MCF 10A (cell line): ENCODE measurements around the gene LSMEM2. TPM values are rescaled to one million over a fixed set of nuclear protein-coding genes. Genes with fewer than 3 reads are reported as not detected.

Experiments used
- BruUV-seq: library from RNA; stranded (reverse); fragments of 400-500 nt; replicated peaks from 2 replicates; lab custom pipeline; 2021; lab: Mats Ljungman, UMichigan
- CTCF ChIA-PET: fragments of 300-600 bp; sonication (Branson Sonifier 250); formaldehyde crosslinking; extraction: SDS; loops from one replicate; lab custom pipeline; 2021; ENCODE audit warnings: antibody characterized with exemption, inconsistent platforms; lab: Yijun Ruan, JAX
- POLR2A ChIA-PET: fragments of 300-600, 350-650 bp; sonication (Branson Sonifier 250); formaldehyde crosslinking; extraction: SDS; loops from one replicate; lab custom pipeline; 2020; ENCODE audit warnings: antibody characterized with exemption, inconsistent platforms; lab: Yijun Ruan, JAX
- DNase-seq: peaks from one replicate; pipeline ENCODE4 v3.0.0-alpha.2; 2018; ENCODE audit not compliant: unreplicated experiment
- H3K27ac Mint-ChIP-seq: one replicate; pipeline ENCODE4 v1.8.0; 2022; ENCODE audit warnings: mild to moderate bottlenecking, low read depth, mixed read lengths; ENCODE audit not compliant: unreplicated experiment
- H3K27me3 Mint-ChIP-seq: one replicate; pipeline ENCODE4 v1.8.0; 2022; ENCODE audit warnings: mixed read lengths; ENCODE audit not compliant: insufficient read depth, unreplicated experiment
- H3K36me3 Mint-ChIP-seq: one replicate; pipeline ENCODE4 v1.8.0; 2022; ENCODE audit warnings: mild to moderate bottlenecking, moderate library complexity, mixed read lengths; ENCODE audit not compliant: insufficient read depth, unreplicated experiment
- H3K4me1 Mint-ChIP-seq: one replicate; pipeline ENCODE4 v1.8.0; 2022; ENCODE audit warnings: mixed read lengths; ENCODE audit not compliant: insufficient read depth, unreplicated experiment
- H3K4me3 Mint-ChIP-seq: one replicate; pipeline ENCODE4 v1.8.0; 2022; ENCODE audit warnings: mild to moderate bottlenecking, moderate library complexity, mixed read lengths; ENCODE audit not compliant: unreplicated experiment
- H3K9me3 Mint-ChIP-seq: one replicate; pipeline ENCODE4 v1.8.0; 2022; ENCODE audit warnings: mixed read lengths; ENCODE audit not compliant: unreplicated experiment
- CTCF ChIP-seq: fragments of 200-600 bp; IDR thresholded peaks from one replicate; pipeline ENCODE4 v1.8.0; 2022; ENCODE audit warnings: antibody characterized with exemption, mild to moderate bottlenecking; ENCODE audit not compliant: unreplicated experiment
- intact Hi-C: fragments of 100-400 bp; cut with micrococcal nuclease; formaldehyde crosslinking; loops from 2 replicates; pipeline ENCODE4 v1.14.1; 2022
- total RNA-seq: library from RNA; stranded (reverse); gene quantifications from 2 replicates; pipeline ENCODE4 v1.2.3, GENCODE V29; 2022

LSMEM2 gene
- total RNA-seq, 1 experiment from 2014 or later: not detected

DNA sequence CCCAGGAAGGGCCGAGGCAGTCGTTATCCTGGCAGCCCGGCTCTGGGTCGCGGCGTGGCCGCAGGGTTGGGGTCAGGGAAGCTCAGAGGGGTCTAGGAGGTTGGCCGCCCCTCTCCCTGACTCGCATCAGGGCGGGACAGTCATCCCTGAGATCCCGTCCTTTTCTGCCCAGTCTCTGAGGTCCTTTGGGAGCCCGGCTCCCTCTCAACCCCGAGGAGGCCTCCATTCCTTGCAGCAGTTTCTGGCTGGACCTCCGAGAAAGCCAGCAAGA is 43.2 kb downstream of the LSMEM2 start:
- ChIA-PET POLR2A (interaction anchor here (0.6 to 5.0 kb wide), 5 partner anchors 14 to 1670 kb away, joined by 3 to 25 read pairs (median 5); partner anchors contain the start of genes HYAL3, IFRD2 and NAA80), CTCF (interaction anchor here (0.9 to 3.9 kb wide), 4 partner anchors 7 to 56 kb away, joined by 3 to 38 read pairs (median 26); partner anchors contain the start of genes HYAL3, IFRD2 and NAA80)
- Mint-ChIP-seq H3K4me3 (no peak overlapping the region), H3K4me1 (peaks cover 12% of the 10 kb centered on the region), H3K36me3 (no peaks in the 10 kb centered on the region), H3K27me3 (no peaks in the 10 kb centered on the region), H3K9me3 (no peaks in the 10 kb centered on the region), H3K27ac (no peak overlapping the region)
- DNase-seq: no peak
- no peak for TF ChIP-seq CTCF
- intact Hi-C loops: no loop called here
- no TSS peak for BruUV-seq

GRCh38 chr3:50322386-50323091 is 43.7 kb downstream of the LSMEM2 start, which contains the start of gene HYAL2:
Gene HYAL2 (minus strand): TSS chr3:50322745. CDS start chr3:50320489, 2,256 bp downstream.
- ChIA-PET CTCF (interaction anchor here (0.7 to 3.9 kb wide), 9 partner anchors 8 to 56 kb away, joined by 3 to 38 read pairs (median 10); partner anchors contain the start of genes HYAL1, HYAL3, IFRD2 and NAA80), POLR2A (interaction anchor here (1.8 to 5.0 kb wide), 2 partner anchors 15 to 30 kb away, joined by 4 to 22 read pairs; partner anchors contain the start of gene IFRD2)
- Mint-ChIP-seq H3K4me3 (peak within 1 kb of the TSS; percentile 80), H3K27me3 (no peaks in the 10 kb centered on the region), H3K36me3 (no peaks in the 10 kb centered on the region), H3K27ac (peak within 1 kb of the TSS; percentile 98), H3K4me1 (peaks cover 7% of the 10 kb centered on the region), H3K9me3 (no peaks in the 10 kb centered on the region)
- no peak for DNase-seq
- intact Hi-C loops: no loop called here
- no TSS peak for BruUV-seq
- TF ChIP-seq CTCF: no peak

DNA sequence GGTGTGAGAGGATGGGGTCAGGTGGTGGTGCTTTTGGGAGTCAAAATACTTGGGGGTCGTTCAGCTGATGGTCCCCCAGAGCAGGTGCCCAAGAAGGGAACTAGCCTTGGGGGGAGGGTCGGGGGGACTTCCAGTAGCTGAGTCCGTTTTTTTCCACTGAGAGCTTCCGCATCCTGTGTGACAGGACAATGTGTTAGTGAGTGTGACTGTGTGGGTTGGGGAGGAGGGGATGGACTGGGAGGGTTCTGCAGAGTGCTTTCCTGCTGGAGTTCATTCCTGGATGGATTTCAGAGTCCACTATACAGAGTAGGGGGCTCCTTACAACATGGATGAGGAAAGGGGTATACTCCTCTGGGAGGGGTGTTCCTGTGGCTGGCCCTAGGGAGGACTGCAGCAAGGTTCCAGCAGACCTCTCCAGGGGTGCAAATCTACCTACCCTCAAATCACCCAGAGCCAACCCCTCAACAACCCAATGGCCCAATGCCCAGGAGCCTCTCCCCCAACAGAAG is 44.3 kb downstream of the LSMEM2 start:
- BruUV-seq: no TSS peak
- POLR2A ChIA-PET: interaction anchor here (1.8 to 5.0 kb wide), 2 partner anchors 14 to 31 kb away, joined by 4 to 22 read pairs; partner anchors contain the start of gene IFRD2
- peaks cover under 1% of the 10 kb centered on the region for H3K36me3 Mint-ChIP-seq
- CTCF ChIA-PET: interaction anchor here (0.7 to 3.9 kb wide), 12 partner anchors 8 to 1346 kb away, joined by 3 to 38 read pairs (median 8); partner anchors contain the start of genes HYAL1, HYAL3, IFRD2 and NAA80
- no peak for DNase-seq
- H3K4me3 Mint-ChIP-seq: peak overlapping the region; percentile 21
- peaks cover 6% of the 10 kb centered on the region for H3K4me1 Mint-ChIP-seq
- H3K27me3 Mint-ChIP-seq: no peaks in the 10 kb centered on the region
- no peak for TF ChIP-seq CTCF
- intact Hi-C loops: no loop called here
- no peak overlapping the region for H3K27ac Mint-ChIP-seq
- no peaks in the 10 kb centered on the region for H3K9me3 Mint-ChIP-seq
